Parathyroid adenoma (tissue), 2 donors: ENCODE data around the gene YAF2.
"Not testable (repeated sequence)": the region's sequence is repeated elsewhere in the genome, so short reads cannot be mapped to it uniquely, and the experiment has no call there.

Experiments
- H2AFZ ChIP-seq: fragments of 300-600 bp; sonication (generic); one replicate; pipeline ENCODE4 v1.7.0; 2017; ENCODE audit warnings: antibody characterized with exemption, mild to moderate bottlenecking
- H3K27ac ChIP-seq: fragments of 300-600 bp; sonication (generic); one replicate; pipeline ENCODE4 v1.7.0; 2017
- H3K27me3 ChIP-seq: fragments of 300-600 bp; sonication (generic); one replicate; pipeline ENCODE4 v1.7.0; 2017; ENCODE audit warnings: low read length; ENCODE audit not compliant: control insufficient read depth, insufficient read depth
- H3K36me3 ChIP-seq: fragments of 300-600 bp; sonication (generic); one replicate; pipeline ENCODE4 v1.7.0; 2017; ENCODE audit warnings: low read length; ENCODE audit not compliant: control insufficient read depth, insufficient read depth
- H3K4me1 ChIP-seq: fragments of 300-600 bp; sonication (generic); one replicate; pipeline ENCODE4 v1.7.0; 2017; ENCODE audit warnings: control low read depth
- H3K4me2 ChIP-seq: fragments of 300-600 bp; sonication (generic); one replicate; pipeline ENCODE4 v1.7.0; 2017; ENCODE audit warnings: low read length
- H3K4me3 ChIP-seq: fragments of 300-600 bp; sonication (generic); one replicate; pipeline ENCODE4 v1.7.0; 2017; ENCODE audit warnings: low read depth, low read length
- H3K79me2 ChIP-seq: fragments of 300-600 bp; sonication (generic); one replicate; pipeline ENCODE4 v1.7.0; 2017; ENCODE audit warnings: control low read depth
- H3K9ac ChIP-seq: fragments of 300-600 bp; sonication (generic); one replicate; pipeline ENCODE4 v1.7.0; 2017; ENCODE audit warnings: mild to moderate bottlenecking
- H3K9me3 ChIP-seq: fragments of 300-600 bp; sonication (generic); one replicate; pipeline ENCODE4 v1.7.0; 2017; ENCODE audit warnings: low read length; ENCODE audit not compliant: control insufficient read depth
- CTCF ChIP-seq: fragments of 300-600 bp; sonication (generic); IDR thresholded peaks from one replicate; pipeline ENCODE4 v1.7.0; 2017; ENCODE audit warnings: antibody characterized with exemption, mild to moderate bottlenecking
- donor health status: primary hyperparathyroidism.

YAF2 gene

GRCh38 chr12:42235426-42235825 lies 2.6 kb downstream of the YAF2 start:
- Histone ChIP-seq H2AFZ (no peak overlapping the region), H3K27ac (peak overlapping the region; percentile 33), H3K4me3 (no peak overlapping the region), H3K4me2 (no peak overlapping the region), H3K9me3 (no peaks in the 10 kb centered on the region), H3K9ac (no peak overlapping the region), H3K4me1 (peaks cover 5% of the 10 kb centered on the region), H3K36me3 (peaks cover 4% of the 10 kb centered on the region), H3K27me3 (no peaks in the 10 kb centered on the region), H3K79me2 (peaks cover 27% of the 10 kb centered on the region)
- no peak for TF ChIP-seq CTCF

- Histone ChIP-seq H3K36me3 (peaks cover 4% of the 10 kb centered on the region), H3K27me3 (no peaks in the 10 kb centered on the region), H3K9me3 (no peaks in the 10 kb centered on the region), H3K27ac (peak overlapping the region; percentile 16), H2AFZ (no peak overlapping the region), H3K4me1 (peaks cover 5% of the 10 kb centered on the region), H3K4me2 (no peak overlapping the region), H3K79me2 (peaks cover 31% of the 10 kb centered on the region), H3K4me3 (no peak overlapping the region), H3K9ac (no peak overlapping the region)
- no peak for TF ChIP-seq CTCF
Measured at GRCh38 chr12:42234970-42235369, 3.1 kb downstream of the YAF2 start.

- H3K4me1 ChIP-seq, H2AFZ ChIP-seq, H3K4me3 ChIP-seq, H3K36me3 ChIP-seq, H3K9ac ChIP-seq, H3K27me3 ChIP-seq, H3K4me2 ChIP-seq, H3K27ac ChIP-seq, H3K9me3 ChIP-seq: not testable (repeated sequence)
- peaks cover 21% of the 10 kb centered on the region for H3K79me2 ChIP-seq
Measured at GRCh38 chr12:42227525-42227924, 10.5 kb downstream of the YAF2 start.

- not testable (repeated sequence) for H3K27me3 ChIP-seq, H3K9ac ChIP-seq, H2AFZ ChIP-seq, H3K36me3 ChIP-seq, H3K27ac ChIP-seq, H3K4me2 ChIP-seq, H3K4me3 ChIP-seq, H3K4me1 ChIP-seq, H3K9me3 ChIP-seq
- peaks cover 19% of the 10 kb centered on the region for H3K79me2 ChIP-seq
Measured at GRCh38 chr12:42224501-42224900, 13.5 kb downstream of the YAF2 start.

- Histone ChIP-seq H3K27me3 (no peaks in the 10 kb centered on the region), H3K79me2 (peaks cover 22% of the 10 kb centered on the region), H3K9ac (no peak overlapping the region), H3K9me3 (no peaks in the 10 kb centered on the region), H3K4me3 (no peak overlapping the region), H2AFZ (no peak overlapping the region), H3K4me2 (no peak overlapping the region), H3K27ac (no peak overlapping the region), H3K36me3 (no peaks in the 10 kb centered on the region), H3K4me1 (no peaks in the 10 kb centered on the region)
- no peak for TF ChIP-seq CTCF
Measured at GRCh38 chr12:42222724-42223123, 15.3 kb downstream of the YAF2 start.

GRCh38 chr12:42221726-42222125 lies 16.3 kb downstream of the YAF2 start:
- TF ChIP-seq CTCF, result no peak
- Histone ChIP-seq H3K27me3 (no peaks in the 10 kb centered on the region), H3K4me1 (no peaks in the 10 kb centered on the region), H3K9me3 (no peaks in the 10 kb centered on the region), H2AFZ (no peak overlapping the region), H3K9ac (no peak overlapping the region), H3K4me2 (peak overlapping the region; percentile 25), H3K27ac (no peak overlapping the region), H3K4me3 (no peak overlapping the region), H3K79me2 (peaks cover 22% of the 10 kb centered on the region), H3K36me3 (no peaks in the 10 kb centered on the region)
